ENCODE measurements around the gene DZIP3.

- TF ChIP-seq CTCF (IDR thresholded peaks at IDR 0.05) (no peak), POLR2A (IDR thresholded peaks at IDR 0.05) (no peak)
Observed at GRCh38 chr3:108565506-108565905, 24.0 kb upstream of the DZIP3 start.
